WERI-Rb-1 (cell line): Measurements from ENCODE around the gene PPEF1.

Experiments
- DNase-seq: peaks from one replicate; pipeline ENCODE4 v3.0.0-alpha.2; 2020
- H3K27ac ChIP-seq: fragments of 250-450 bp; sonication (Bioruptor Pico); 2 replicates; pipeline ENCODE4 v1.5.1; 2020; ENCODE audit warnings: mild to moderate bottlenecking, moderate library complexity
- H3K27me3 ChIP-seq: fragments of 250-450 bp; sonication (Bioruptor Pico); 2 replicates; pipeline ENCODE4 v1.5.1; 2021; ENCODE audit warnings: mild to moderate bottlenecking, low read depth, moderate library complexity; ENCODE audit not compliant: insufficient read depth, severe bottlenecking
- H3K36me3 ChIP-seq: fragments of 250-450 bp; sonication (Bioruptor Pico); 2 replicates; pipeline ENCODE4 v1.5.1; 2020; ENCODE audit warnings: mild to moderate bottlenecking, moderate library complexity
- H3K4me3 ChIP-seq: 2 replicates; pipeline ENCODE4 v1.5.1; 2011; ENCODE audit warnings: low read depth, mild to moderate bottlenecking, control low read depth, low read length
- H3K9me3 ChIP-seq: fragments of 250-450 bp; sonication (Bioruptor Pico); 2 replicates; pipeline ENCODE4 v1.5.1; 2021; ENCODE audit warnings: mild to moderate bottlenecking, moderate library complexity; ENCODE audit not compliant: severe bottlenecking
- TF ChIP-seq, protein P1 (sequence below): IDR thresholded peaks from 2 replicates; pipeline ENCODE4 v1.5.1; 2011; ENCODE audit warnings: low read depth, mild to moderate bottlenecking, control low read depth, inconsistent platforms, low read length

Gene PPEF1

DNA sequence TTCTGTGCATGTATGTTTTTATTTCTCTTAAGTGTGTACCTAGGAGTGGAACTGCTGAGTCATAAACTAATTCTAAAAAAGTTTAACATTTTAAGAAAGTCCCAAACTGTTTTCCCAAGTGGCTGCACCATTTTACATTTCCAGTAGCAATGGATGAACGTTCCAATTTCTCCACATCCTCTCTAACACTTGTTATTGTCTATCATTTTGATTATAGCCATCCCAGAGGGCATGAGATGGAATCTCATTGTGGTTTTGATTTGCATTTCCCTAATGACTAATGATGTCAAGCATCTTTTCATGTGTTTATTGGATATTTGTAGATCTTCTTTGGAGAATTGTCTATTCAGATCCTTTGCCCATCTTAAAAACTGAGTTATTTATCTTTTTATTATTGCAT lies 82.5 kb downstream of the PPEF1 start:
- H3K27ac ChIP-seq: no peak overlapping the region
- peaks cover 35% of the 10 kb centered on the region for H3K36me3 ChIP-seq
- TF ChIP-seq, protein P1, sequence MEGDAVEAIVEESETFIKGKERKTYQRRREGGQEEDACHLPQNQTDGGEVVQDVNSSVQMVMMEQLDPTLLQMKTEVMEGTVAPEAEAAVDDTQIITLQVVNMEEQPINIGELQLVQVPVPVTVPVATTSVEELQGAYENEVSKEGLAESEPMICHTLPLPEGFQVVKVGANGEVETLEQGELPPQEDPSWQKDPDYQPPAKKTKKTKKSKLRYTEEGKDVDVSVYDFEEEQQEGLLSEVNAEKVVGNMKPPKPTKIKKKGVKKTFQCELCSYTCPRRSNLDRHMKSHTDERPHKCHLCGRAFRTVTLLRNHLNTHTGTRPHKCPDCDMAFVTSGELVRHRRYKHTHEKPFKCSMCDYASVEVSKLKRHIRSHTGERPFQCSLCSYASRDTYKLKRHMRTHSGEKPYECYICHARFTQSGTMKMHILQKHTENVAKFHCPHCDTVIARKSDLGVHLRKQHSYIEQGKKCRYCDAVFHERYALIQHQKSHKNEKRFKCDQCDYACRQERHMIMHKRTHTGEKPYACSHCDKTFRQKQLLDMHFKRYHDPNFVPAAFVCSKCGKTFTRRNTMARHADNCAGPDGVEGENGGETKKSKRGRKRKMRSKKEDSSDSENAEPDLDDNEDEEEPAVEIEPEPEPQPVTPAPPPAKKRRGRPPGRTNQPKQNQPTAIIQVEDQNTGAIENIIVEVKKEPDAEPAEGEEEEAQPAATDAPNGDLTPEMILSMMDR: no peak
- H3K4me3 ChIP-seq: no peak overlapping the region
- no peak for DNase-seq
- H3K27me3 ChIP-seq: no peaks in the 10 kb centered on the region
- no peaks in the 10 kb centered on the region for H3K9me3 ChIP-seq

DNA sequence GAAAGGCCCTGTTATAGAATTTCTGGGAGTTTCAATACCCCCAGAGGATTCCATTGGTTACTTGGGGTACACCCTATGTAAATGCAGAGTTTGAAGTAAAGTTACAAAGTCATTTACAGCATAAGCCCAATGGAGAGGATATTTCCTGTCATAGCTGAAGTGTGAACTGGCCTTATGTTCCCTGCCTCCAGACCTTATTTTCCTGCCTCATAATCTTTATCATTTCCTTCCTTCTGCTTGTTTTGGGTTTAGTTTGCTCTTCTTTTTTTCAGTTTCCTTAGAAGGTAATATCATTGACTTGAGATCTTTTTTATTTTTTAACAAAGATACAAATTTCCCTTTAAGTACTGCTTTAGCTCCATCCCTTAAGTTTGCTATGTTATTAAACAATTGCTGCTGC lies 85.4 kb downstream of the PPEF1 start:
- H3K36me3 ChIP-seq: peaks cover 26% of the 10 kb centered on the region
- no peaks in the 10 kb centered on the region for H3K9me3 ChIP-seq
- H3K27ac ChIP-seq: peak overlapping the region; percentile 92
- TF ChIP-seq, protein P1: no peak
- DNase-seq: no peak
- no peaks in the 10 kb centered on the region for H3K27me3 ChIP-seq
- 0 out of 2 replicates have a peak overlapping the region, but pooled peaks have one; percentile 3 for H3K4me3 ChIP-seq

DNA sequence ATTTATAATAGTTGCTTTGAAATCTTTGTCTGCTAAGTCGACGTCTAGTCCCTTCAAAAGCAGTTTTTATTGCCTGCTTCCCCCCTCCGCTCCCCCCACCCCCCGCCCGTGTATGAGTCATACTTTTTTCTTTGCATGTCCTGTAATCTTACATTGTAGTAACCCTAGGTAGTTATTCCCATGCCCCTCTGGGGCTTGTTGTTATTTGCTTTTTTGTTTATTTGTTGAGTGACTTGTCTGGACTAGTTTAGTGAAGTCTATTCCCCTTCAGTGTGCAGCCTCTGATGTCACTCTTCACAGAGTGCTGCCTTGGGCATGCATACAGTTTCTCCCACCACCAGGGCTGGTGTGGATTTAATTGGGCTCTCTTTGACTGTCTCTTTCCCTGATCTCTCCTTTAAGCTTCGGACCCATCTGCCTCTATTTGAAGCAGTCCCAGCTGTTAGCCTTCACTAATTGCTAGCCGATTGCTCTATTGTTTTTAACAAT lies 86.2 kb downstream of the PPEF1 start:
- peak overlapping the region; percentile 92 for H3K27ac ChIP-seq
- peak; percentile 90 for DNase-seq
- TF ChIP-seq, protein P1: peak; percentile 30; the same call in 1 of the 2 replicates

DNA sequence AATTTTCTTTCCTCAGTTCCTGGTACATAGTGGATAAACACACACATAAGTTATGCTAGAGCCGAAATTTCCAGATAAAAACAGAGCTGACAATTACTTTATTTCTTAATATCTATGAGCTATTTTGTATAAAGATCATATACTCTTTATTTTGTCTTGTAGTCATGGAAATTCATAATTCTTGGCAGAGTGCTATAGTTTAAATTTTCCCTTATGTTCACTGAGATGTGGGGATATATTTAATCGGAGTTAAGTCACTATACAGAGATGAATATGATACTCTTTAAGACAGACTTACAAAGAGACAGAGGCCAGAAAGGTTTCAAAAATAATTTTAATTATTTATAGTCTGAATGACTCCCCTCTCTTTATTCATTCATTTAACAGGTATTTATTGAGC lies 89.7 kb downstream of the PPEF1 start:
- H3K9me3 ChIP-seq: no peaks in the 10 kb centered on the region
- H3K27ac ChIP-seq: no peak overlapping the region
- TF ChIP-seq, protein P1: no peak
- peaks cover 8% of the 10 kb centered on the region for H3K36me3 ChIP-seq
- H3K27me3 ChIP-seq: no peaks in the 10 kb centered on the region
- no peak for DNase-seq
- no peak overlapping the region for H3K4me3 ChIP-seq

More for the DNA sequence above, 86.2 kb downstream of the PPEF1 start:
- Histone ChIP-seq H3K9me3 (no peaks in the 10 kb centered on the region), H3K36me3 (peaks cover 22% of the 10 kb centered on the region), H3K27me3 (no peaks in the 10 kb centered on the region), H3K4me3 (peak overlapping the region; percentile 22)

DNA sequence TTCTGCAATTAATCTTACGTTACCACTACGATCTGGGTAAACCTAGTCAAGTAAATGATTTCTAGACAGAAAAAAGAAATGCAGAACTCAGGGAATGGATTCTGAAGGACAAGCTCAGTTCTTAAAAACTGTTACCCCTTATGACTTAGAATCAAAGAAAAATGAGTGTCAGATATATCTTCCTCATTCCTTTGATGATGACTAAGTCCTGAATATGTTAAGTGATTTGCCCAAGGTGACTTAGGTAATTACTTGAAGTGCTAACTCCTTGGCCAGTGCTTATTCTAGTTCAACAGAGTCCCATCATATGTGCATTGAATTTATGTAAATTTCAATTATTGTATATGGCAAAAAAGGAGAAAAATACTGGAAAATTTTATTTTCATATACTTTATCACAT lies 92.5 kb downstream of the PPEF1 start:
- Histone ChIP-seq H3K27me3 (no peaks in the 10 kb centered on the region), H3K36me3 (peaks cover 27% of the 10 kb centered on the region), H3K4me3 (no peak overlapping the region), H3K27ac (no peak overlapping the region), H3K9me3 (no peaks in the 10 kb centered on the region)
- TF ChIP-seq, protein P1: no peak
- DNase-seq: no peak

DNA sequence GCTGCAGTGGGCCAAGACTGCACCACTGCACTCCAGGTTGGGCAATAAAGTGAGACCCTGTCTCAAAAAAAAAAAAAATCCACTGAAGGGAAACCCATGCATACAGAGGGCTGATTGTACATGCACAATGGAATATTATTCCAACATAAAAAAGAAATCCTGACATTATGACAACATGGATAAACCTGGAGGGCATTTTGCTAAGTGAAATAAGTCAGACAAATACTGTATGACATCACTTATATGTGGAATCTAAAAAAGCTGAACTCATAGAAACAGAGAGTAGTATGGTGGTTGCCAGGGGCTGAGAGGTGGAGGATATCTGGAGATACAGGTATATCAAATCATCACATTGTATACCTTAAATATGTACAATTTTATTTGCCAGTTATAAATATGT lies 102.2 kb downstream of the PPEF1 start:
- TF ChIP-seq, protein P1: no peak
- no peaks in the 10 kb centered on the region for H3K27me3 ChIP-seq
- no peak overlapping the region for H3K4me3 ChIP-seq
- H3K9me3 ChIP-seq: no peaks in the 10 kb centered on the region
- H3K36me3 ChIP-seq: peaks cover 31% of the 10 kb centered on the region
- no peak overlapping the region for H3K27ac ChIP-seq
- DNase-seq: no peak
